ENCODE data around the gene CCS. TPM values are rescaled to one million over a fixed set of nuclear protein-coding genes. Genes with fewer than 3 reads are reported as not detected.

The CCS gene
- total and polyA plus RNA-seq, 9 of the 15 experiments (the other 6 are each of a cell fraction or from before 2014, with no cell fraction given) = 1.1 to 46.6 (median 26.8) TPM

GRCh38 chr11:66592457-66593302 lies at the start of gene CCS, which contains the start of gene CCDC87 (continued):
- TF ChIP-seq, protein P1, sequence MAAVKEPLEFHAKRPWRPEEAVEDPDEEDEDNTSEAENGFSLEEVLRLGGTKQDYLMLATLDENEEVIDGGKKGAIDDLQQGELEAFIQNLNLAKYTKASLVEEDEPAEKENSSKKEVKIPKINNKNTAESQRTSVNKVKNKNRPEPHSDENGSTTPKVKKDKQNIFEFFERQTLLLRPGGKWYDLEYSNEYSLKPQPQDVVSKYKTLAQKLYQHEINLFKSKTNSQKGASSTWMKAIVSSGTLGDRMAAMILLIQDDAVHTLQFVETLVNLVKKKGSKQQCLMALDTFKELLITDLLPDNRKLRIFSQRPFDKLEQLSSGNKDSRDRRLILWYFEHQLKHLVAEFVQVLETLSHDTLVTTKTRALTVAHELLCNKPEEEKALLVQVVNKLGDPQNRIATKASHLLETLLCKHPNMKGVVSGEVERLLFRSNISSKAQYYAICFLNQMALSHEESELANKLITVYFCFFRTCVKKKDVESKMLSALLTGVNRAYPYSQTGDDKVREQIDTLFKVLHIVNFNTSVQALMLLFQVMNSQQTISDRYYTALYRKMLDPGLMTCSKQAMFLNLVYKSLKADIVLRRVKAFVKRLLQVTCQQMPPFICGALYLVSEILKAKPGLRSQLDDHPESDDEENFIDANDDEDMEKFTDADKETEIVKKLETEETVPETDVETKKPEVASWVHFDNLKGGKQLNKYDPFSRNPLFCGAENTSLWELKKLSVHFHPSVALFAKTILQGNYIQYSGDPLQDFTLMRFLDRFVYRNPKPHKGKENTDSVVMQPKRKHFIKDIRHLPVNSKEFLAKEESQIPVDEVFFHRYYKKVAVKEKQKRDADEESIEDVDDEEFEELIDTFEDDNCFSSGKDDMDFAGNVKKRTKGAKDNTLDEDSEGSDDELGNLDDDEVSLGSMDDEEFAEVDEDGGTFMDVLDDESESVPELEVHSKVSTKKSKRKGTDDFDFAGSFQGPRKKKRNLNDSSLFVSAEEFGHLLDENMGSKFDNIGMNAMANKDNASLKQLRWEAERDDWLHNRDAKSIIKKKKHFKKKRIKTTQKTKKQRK (IDR thresholded peaks at IDR 0.05; ENCODE audit: borderline replicate concordance, low read depth, low read length) = no peak
- TF ChIP-seq, protein P2, sequence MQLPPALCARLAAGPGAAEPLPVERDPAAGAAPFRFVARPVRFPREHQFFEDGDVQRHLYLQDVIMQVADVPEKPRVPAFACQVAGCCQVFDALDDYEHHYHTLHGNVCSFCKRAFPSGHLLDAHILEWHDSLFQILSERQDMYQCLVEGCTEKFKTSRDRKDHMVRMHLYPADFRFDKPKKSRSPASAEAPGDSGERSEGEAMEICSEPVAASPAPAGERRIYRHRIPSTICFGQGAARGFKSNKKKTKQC (CRISPR knock-in tag; IDR thresholded peaks at IDR 0.05) = no peak; the same call in 1 of the 2 replicates
- no peak for TF ChIP-seq COPS2 (conservative IDR thresholded peaks at IDR 0.05)
- no peak for TF ChIP-seq ZNF444 (CRISPR knock-in tag; IDR thresholded peaks at IDR 0.05)
- peak; percentile 59 to 79; a peak in 2 of 4 replicates for TF ChIP-seq SIN3A (IDR thresholded peaks at IDR 0.05; ENCODE audit: borderline replicate concordance in 2 of 2, control insufficient read depth in 1 of 2, low read depth in 2 of 2, low read length in 2 of 2)
- TF ChIP-seq ZFP1 (CRISPR knock-in tag; IDR thresholded peaks at IDR 0.05) = no peak
- no peak for TF ChIP-seq NFIX (CRISPR knock-in tag; IDR thresholded peaks at IDR 0.05; ENCODE audit: low read depth)
- no peak for TF ChIP-seq ZNF431 (CRISPR knock-in tag; IDR thresholded peaks at IDR 0.05)
- TF ChIP-seq RAD51 (IDR thresholded peaks at IDR 0.05; ENCODE audit: borderline replicate concordance, low read depth) = no peak; the same call in 1 of the 2 replicates
- no peak for TF ChIP-seq OTX1 (CRISPR knock-in tag; IDR thresholded peaks at IDR 0.05)
- TF ChIP-seq MIER1 (IDR thresholded peaks at IDR 0.05; ENCODE audit: low read depth) = no peak
- no peak for TF ChIP-seq MAFK (IDR thresholded peaks at IDR 0.05; ENCODE audit: low read length)
- TF ChIP-seq, protein P3, sequence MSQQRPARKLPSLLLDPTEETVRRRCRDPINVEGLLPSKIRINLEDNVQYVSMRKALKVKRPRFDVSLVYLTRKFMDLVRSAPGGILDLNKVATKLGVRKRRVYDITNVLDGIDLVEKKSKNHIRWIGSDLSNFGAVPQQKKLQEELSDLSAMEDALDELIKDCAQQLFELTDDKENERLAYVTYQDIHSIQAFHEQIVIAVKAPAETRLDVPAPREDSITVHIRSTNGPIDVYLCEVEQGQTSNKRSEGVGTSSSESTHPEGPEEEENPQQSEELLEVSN (IDR thresholded peaks at IDR 0.05; ENCODE audit: borderline replicate concordance in 1 of 2, extremely low read depth in 1 of 2, insufficient read depth in 1 of 2, insufficient read length in 1 of 2, low read depth in 1 of 2, low read length in 1 of 2, poor library complexity in 1 of 2, severe bottlenecking in 1 of 2) = peak; percentile 72 to 86
- TF ChIP-seq RNF2 (IDR thresholded peaks at IDR 0.05) = peak; percentile 40; the same call in 1 of the 2 replicates
- no peak; the same call in 1 of the 2 replicates for TF ChIP-seq MYNN (IDR thresholded peaks at IDR 0.05)
- TF ChIP-seq MYNN (CRISPR knock-in tag; IDR thresholded peaks at IDR 0.05) = no peak
- no peak for TF ChIP-seq XRCC3 (IDR thresholded peaks at IDR 0.05)
- no peak for TF ChIP-seq ZBTB5 (IDR thresholded peaks at IDR 0.05)
- no peak for TF ChIP-seq SMARCA5 (IDR thresholded peaks at IDR 0.05)
- no peak for TF ChIP-seq RBM39 (optimal IDR thresholded peaks at IDR 0.05; ENCODE audit: low read depth, low read length)
- no peak for TF ChIP-seq CEBPB (tag; IDR thresholded peaks at IDR 0.05)
